ENCODE measurements around the gene GRID2.

Gene GRID2

GRCh38 chr4:92521941-92522340, 218.2 kb downstream of the GRID2 start:
- ATAC-seq = no peak
- TF ChIP-seq ESRRG (CRISPR knock-in tag; IDR thresholded peaks at IDR 0.05) (no peak), CSDC2 (CRISPR knock-in tag; IDR thresholded peaks at IDR 0.05) (no peak), POU6F1 (CRISPR knock-in tag; IDR thresholded peaks at IDR 0.05; ENCODE audit: borderline replicate concordance, low read depth) (no peak), GLIS3 (CRISPR knock-in tag; IDR thresholded peaks at IDR 0.05) (no peak), ZFP3 (CRISPR knock-in tag; IDR thresholded peaks at IDR 0.05) (no peak), ZFP30 (CRISPR knock-in tag; IDR thresholded peaks at IDR 0.05) (no peak), CREB5 (CRISPR knock-in tag; IDR thresholded peaks at IDR 0.05; ENCODE audit: low read depth) (no peak)

GRCh38 chr4:92522356-92522755, 218.6 kb downstream of the GRID2 start:
- TF ChIP-seq ZFP3 (CRISPR knock-in tag; IDR thresholded peaks at IDR 0.05) (no peak), CSDC2 (CRISPR knock-in tag; IDR thresholded peaks at IDR 0.05) (no peak), PATZ1 (CRISPR knock-in tag; IDR thresholded peaks at IDR 0.05; ENCODE audit: borderline replicate concordance) (no peak)
- no peak for ATAC-seq

- ATAC-seq = no peak
- no peak for TF ChIP-seq ZFP3 (CRISPR knock-in tag; IDR thresholded peaks at IDR 0.05)
- no peak for TF ChIP-seq ZNF8 (CRISPR knock-in tag; IDR thresholded peaks at IDR 0.05)
- no peak for TF ChIP-seq ISL1 (CRISPR knock-in tag; IDR thresholded peaks at IDR 0.05)
- TF ChIP-seq POU6F1 (CRISPR knock-in tag; IDR thresholded peaks at IDR 0.05; ENCODE audit: borderline replicate concordance, low read depth) = no peak
- no peak for TF ChIP-seq CSDC2 (CRISPR knock-in tag; IDR thresholded peaks at IDR 0.05)
These were observed 220.4 kb downstream of the GRID2 start for GRCh38 chr4:92524131-92524530.

GRCh38 chr4:92528541-92528940, 224.8 kb downstream of the GRID2 start:
- no peak for ATAC-seq
- TF ChIP-seq SNAI2 (CRISPR knock-in tag; IDR thresholded peaks at IDR 0.05) = no peak
- no peak for TF ChIP-seq CSDC2 (CRISPR knock-in tag; IDR thresholded peaks at IDR 0.05)
- TF ChIP-seq POU6F1 (CRISPR knock-in tag; IDR thresholded peaks at IDR 0.05; ENCODE audit: borderline replicate concordance, low read depth) = no peak
- no peak for TF ChIP-seq ZFP3 (CRISPR knock-in tag; IDR thresholded peaks at IDR 0.05)
- no peak for TF ChIP-seq GLIS3 (CRISPR knock-in tag; IDR thresholded peaks at IDR 0.05)
- no peak for TF ChIP-seq ZNF8 (CRISPR knock-in tag; IDR thresholded peaks at IDR 0.05)
- TF ChIP-seq TSHZ2 (CRISPR knock-in tag; IDR thresholded peaks at IDR 0.05) = no peak
- no peak for TF ChIP-seq OSR1 (CRISPR knock-in tag; IDR thresholded peaks at IDR 0.05)
- no peak for TF ChIP-seq TOX (CRISPR knock-in tag; IDR thresholded peaks at IDR 0.05; ENCODE audit: borderline replicate concordance)
- no peak for TF ChIP-seq ESRRG (CRISPR knock-in tag; IDR thresholded peaks at IDR 0.05)
- TF ChIP-seq ISL1 (CRISPR knock-in tag; IDR thresholded peaks at IDR 0.05) = no peak
- TF ChIP-seq ZFP30 (CRISPR knock-in tag; IDR thresholded peaks at IDR 0.05) = no peak

Measured in SK-N-SH treated with all-trans-retinoic acid at 6 μM for 48 hours (cell line).